SU-DHL-6 (cell line): ENCODE data around the gene PLA2G4F.

Experiments used
- H2AFZ ChIP-seq: fragments of 200-600 bp; sonication (generic); 2 replicates; pipeline ENCODE4 v1.6.1; 2014; ENCODE audit warnings: low read depth, mild to moderate bottlenecking, moderate library complexity, mixed read lengths, antibody characterized with exemption, low read length; ENCODE audit not compliant: severe bottlenecking
- H3F3A ChIP-seq: fragments of 200-600 bp; shearing (Covaris generic); 2 replicates; pipeline ENCODE4 v1.6.0; 2016; ENCODE audit warnings: antibody characterized with exemption, mild to moderate bottlenecking; ENCODE audit not compliant: insufficient read depth
- H3K27ac ChIP-seq: fragments of 200-600 bp; sonication (generic); 2 replicates; pipeline ENCODE4 v1.5.1; 2016; ENCODE audit warnings: low read depth, mild to moderate bottlenecking, low read length, moderate library complexity, mixed read lengths
- H3K27me3 ChIP-seq: fragments of 200-600 bp; sonication (generic), shearing (Covaris generic); 2 replicates; pipeline ENCODE4 v1.6.0; 2014; ENCODE audit warnings: mild to moderate bottlenecking, low read length
- H3K36me3 ChIP-seq: fragments of 200-600 bp; sonication (generic); 2 replicates; pipeline ENCODE4 v1.6.1; 2014; ENCODE audit warnings: mild to moderate bottlenecking, low read length, mixed read lengths
- H3K4me2 ChIP-seq: fragments of 300-600, 200-600 bp; shearing (Covaris generic), sonication (generic); 2 replicates; pipeline ENCODE4 v1.6.0; 2014; ENCODE audit warnings: low read length, low read depth, mild to moderate bottlenecking; ENCODE audit not compliant: poor library complexity, severe bottlenecking
- H3K4me3 ChIP-seq: fragments of 200-600 bp; sonication (generic); 2 replicates; pipeline ENCODE4 v1.5.1; 2014; ENCODE audit warnings: antibody characterized with exemption, low read length, mild to moderate bottlenecking, mixed read lengths; ENCODE audit not compliant: insufficient read depth, poor library complexity, severe bottlenecking
- H3K79me2 ChIP-seq: fragments of 200-600 bp; sonication (generic); 2 replicates; pipeline ENCODE4 v1.6.1; 2014; ENCODE audit warnings: mild to moderate bottlenecking, low read length, moderate library complexity; ENCODE audit not compliant: insufficient read depth
- H3K9ac ChIP-seq: fragments of 200-600 bp; sonication (generic); 2 replicates; pipeline ENCODE4 v1.7.0; 2014; ENCODE audit warnings: mild to moderate bottlenecking, low read length
- H3K9me2 ChIP-seq: fragments of 200-600 bp; sonication (generic); replicated peaks from 2 replicates; pipeline ENCODE4 v1.6.1; 2014; ENCODE audit warnings: low read length; ENCODE audit not compliant: insufficient read depth
- H3K9me3 ChIP-seq: fragments of 200-600 bp; sonication (generic); 2 replicates; pipeline ENCODE4 v1.6.1; 2014; ENCODE audit warnings: low read length, mixed read lengths; ENCODE audit not compliant: insufficient read depth
- H4K20me1 ChIP-seq: fragments of 200-600 bp; sonication (generic); 2 replicates; pipeline ENCODE4 v1.6.1; 2014; ENCODE audit warnings: low read depth, mild to moderate bottlenecking, antibody characterized with exemption, low read length, moderate library complexity, mixed read lengths
- CTCF ChIP-seq: fragments of 200-600 bp; sonication (generic); IDR thresholded peaks from one replicate; pipeline ENCODE4 v1.5.1; 2017; ENCODE audit warnings: antibody characterized with exemption, mild to moderate bottlenecking, low read length, moderate library complexity; ENCODE audit not compliant: insufficient read depth, poor library complexity, severe bottlenecking
- EZH2phosphoT487 ChIP-seq: fragments of 200-600 bp; sonication (generic), shearing (Covaris generic); conservative IDR thresholded peaks from 2 replicates; pipeline ENCODE4 v1.6.1; 2018; ENCODE audit warnings: mild to moderate bottlenecking, antibody characterized with exemption, low read length, moderate library complexity, mixed read lengths

Gene PLA2G4F

DNA sequence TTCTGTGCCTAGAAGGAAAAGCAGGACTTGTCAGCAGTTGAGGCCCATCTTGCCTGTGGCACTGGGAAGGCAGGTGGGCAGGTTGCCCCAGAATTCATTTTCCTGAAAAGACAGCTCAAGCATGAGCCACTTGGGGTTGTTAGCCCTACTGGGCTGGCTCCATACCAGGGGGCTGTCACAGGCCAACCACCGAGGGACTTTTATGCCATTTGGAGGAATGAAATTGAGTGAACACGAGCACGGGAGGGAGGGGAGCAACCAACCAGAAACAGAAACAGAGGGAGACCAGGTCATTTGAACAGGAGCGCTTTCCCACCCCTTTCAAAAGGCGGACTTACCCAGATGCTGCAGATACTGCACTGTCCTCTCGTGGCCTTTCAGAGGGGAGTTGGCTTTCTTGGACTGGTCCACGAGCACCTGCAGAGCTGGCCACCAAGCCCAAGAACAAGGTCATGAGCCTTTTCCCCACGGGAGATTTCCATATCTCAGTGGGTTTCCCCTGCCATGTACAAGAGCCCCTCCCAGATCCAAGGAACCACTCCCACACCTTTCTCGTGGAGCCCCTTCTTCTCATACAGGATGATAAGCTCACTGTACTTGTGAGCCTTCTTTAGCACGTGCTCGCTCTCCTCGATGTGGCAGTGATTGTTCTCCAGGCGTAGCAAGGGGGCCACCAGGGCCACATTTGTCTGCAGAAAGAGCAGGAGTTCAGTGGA is 9.9 kb upstream of the PLA2G4F start:
- no peaks in the 10 kb centered on the region for H3F3A ChIP-seq
- H3K9me3 ChIP-seq, result no peaks in the 10 kb centered on the region
- H2AFZ ChIP-seq, result no peak overlapping the region
- TF ChIP-seq CTCF (no peak), EZH2phosphoT487 (no peak)
- H3K9ac ChIP-seq, result no peak overlapping the region
- no peaks in the 10 kb centered on the region for H3K27me3 ChIP-seq
- no peaks in the 10 kb centered on the region for H3K9me2 ChIP-seq
- H3K4me3 ChIP-seq, result no peak overlapping the region
- no peaks in the 10 kb centered on the region for H3K79me2 ChIP-seq
- no peak overlapping the region for H3K27ac ChIP-seq
- no peaks in the 10 kb centered on the region for H4K20me1 ChIP-seq
- H3K36me3 ChIP-seq, result peaks cover 13% of the 10 kb centered on the region; the same call in 1 of the 2 replicates
- H3K4me2 ChIP-seq, result no peak overlapping the region

DNA sequence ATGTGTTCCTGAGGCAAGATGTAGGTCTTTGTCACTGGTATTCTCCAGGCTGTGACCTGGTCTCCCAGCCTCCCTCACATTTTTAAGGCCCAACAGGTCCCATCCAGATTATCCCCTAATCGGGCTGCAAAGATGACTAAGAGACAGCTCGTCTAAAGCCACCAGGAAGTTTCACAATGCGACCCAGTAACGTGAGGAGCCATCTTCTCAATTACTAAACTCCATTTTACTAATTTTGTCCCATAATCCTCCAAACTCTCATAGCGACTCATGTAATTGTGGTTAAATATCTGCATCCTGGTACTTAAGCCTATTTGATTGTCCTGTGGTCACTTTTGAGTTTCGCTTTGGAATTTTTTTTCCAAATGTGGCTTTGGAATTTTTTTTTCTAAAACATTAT is 8.7 kb upstream of the PLA2G4F start:
- H3K9ac ChIP-seq, result no peak overlapping the region
- H3K9me3 ChIP-seq, result no peaks in the 10 kb centered on the region
- H3K4me2 ChIP-seq, result no peak overlapping the region
- H3K4me3 ChIP-seq, result no peak overlapping the region
- peaks cover 13% of the 10 kb centered on the region; the same call in 1 of the 2 replicates for H3K36me3 ChIP-seq
- TF ChIP-seq CTCF (no peak), EZH2phosphoT487 (no peak)
- no peaks in the 10 kb centered on the region for H3K9me2 ChIP-seq
- H3F3A ChIP-seq, result no peaks in the 10 kb centered on the region
- H3K79me2 ChIP-seq, result no peaks in the 10 kb centered on the region
- H4K20me1 ChIP-seq, result no peaks in the 10 kb centered on the region
- no peaks in the 10 kb centered on the region for H3K27me3 ChIP-seq
- no peak overlapping the region for H3K27ac ChIP-seq
- no peak overlapping the region for H2AFZ ChIP-seq

- Histone ChIP-seq H2AFZ (no peak overlapping the region), H3K36me3 (peaks cover 9% of the 10 kb centered on the region; the same call in 1 of the 2 replicates), H3K79me2 (no peaks in the 10 kb centered on the region), H3K4me2 (no peak overlapping the region), H3K4me3 (no peak overlapping the region), H3K27me3 (no peaks in the 10 kb centered on the region), H3K9ac (no peak overlapping the region), H3K27ac (no peak overlapping the region), H4K20me1 (no peaks in the 10 kb centered on the region), H3F3A (no peaks in the 10 kb centered on the region), H3K9me3 (no peaks in the 10 kb centered on the region), H3K9me2 (no peaks in the 10 kb centered on the region)
- no peak for TF ChIP-seq CTCF
- no peak for TF ChIP-seq EZH2phosphoT487
Measured at GRCh38 chr15:42163947-42164550, 7.6 kb upstream of the PLA2G4F start.
